GM19238 (cell line): Measurements from ENCODE around the gene BATF3.
"Not testable (repeated sequence)": the region's sequence is repeated elsewhere in the genome, so short reads cannot be mapped to it uniquely, and the experiment has no call there.

Source experiments
- DNase-seq: peaks from one replicate; pipeline ENCODE4 v3.0.0; 2011; ENCODE audit warnings: low spot score; ENCODE audit not compliant: insufficient read length

Gene BATF3

GRCh38 chr1:212664409-212665199 is 35.0 kb downstream of the BATF3 start:
- no peak for DNase-seq

- not testable (repeated sequence) for DNase-seq
Observed at GRCh38 chr1:212658250-212658649, 41.4 kb downstream of the BATF3 start.

- no peak for DNase-seq
Observed at GRCh38 chr1:212656730-212657129, 42.9 kb downstream of the BATF3 start.

GRCh38 chr1:212655668-212656440 is 43.8 kb downstream of the BATF3 start:
- DNase-seq: no peak

- DNase-seq: no peak
Observed at GRCh38 chr1:212652609-212653008, 47.0 kb downstream of the BATF3 start.

GRCh38 chr1:212651977-212652376 is 47.7 kb downstream of the BATF3 start:
- DNase-seq: no peak

GRCh38 chr1:212651521-212651920 is 48.1 kb downstream of the BATF3 start:
- no peak for DNase-seq

- no peak for DNase-seq
Observed at GRCh38 chr1:212650228-212650627, 49.4 kb downstream of the BATF3 start.

- DNase-seq: no peak
Observed at GRCh38 chr1:212649020-212649419, 50.6 kb downstream of the BATF3 start.

- DNase-seq: no peak
Observed at GRCh38 chr1:212648431-212648830, 51.2 kb downstream of the BATF3 start.

GRCh38 chr1:212647004-212647403 is 52.6 kb downstream of the BATF3 start:
- no peak for DNase-seq

- no peak for DNase-seq
Observed at GRCh38 chr1:212646588-212646987, 53.1 kb downstream of the BATF3 start.

- no peak for DNase-seq
Observed at GRCh38 chr1:212645546-212646543, 53.8 kb downstream of the BATF3 start.

- DNase-seq: no peak
Observed at GRCh38 chr1:212644866-212645545, 54.6 kb downstream of the BATF3 start.

GRCh38 chr1:212643877-212644276 is 55.8 kb downstream of the BATF3 start:
- DNase-seq: no peak

GRCh38 chr1:212641956-212642355 is 57.7 kb downstream of the BATF3 start:
- DNase-seq: no peak

GRCh38 chr1:212640223-212640878 is 59.3 kb downstream of the BATF3 start:
- DNase-seq: no peak

- DNase-seq: not testable (repeated sequence)
Observed at GRCh38 chr1:212639524-212639923, 60.1 kb downstream of the BATF3 start.

- no peak for DNase-seq
Observed at GRCh38 chr1:212638492-212639151, 61.0 kb downstream of the BATF3 start.

GRCh38 chr1:212637902-212638301 is 61.7 kb downstream of the BATF3 start:
- no peak for DNase-seq
